Muscle of leg (tissue), 11 donors: Measurements from ENCODE around the gene CNOT2. TPM values are rescaled to one million over a fixed set of nuclear protein-coding genes. Genes with fewer than 3 reads are reported as not detected.

ENCODE experiments used
- DNase-seq: peaks from one replicate; pipeline ENCODE4 v3.0.0; 2013
- H3K27ac ChIP-seq: one replicate; pipeline ENCODE4 v1.5.1; 2013; ENCODE audit warnings: mild to moderate bottlenecking, low read length, control low read depth
- H3K27me3 ChIP-seq: one replicate; pipeline ENCODE4 v1.6.1; 2013; ENCODE audit warnings: low read length; ENCODE audit not compliant: control insufficient read depth, insufficient read depth
- H3K36me3 ChIP-seq: one replicate; pipeline ENCODE4 v1.6.1; 2013; ENCODE audit warnings: low read length; ENCODE audit not compliant: control insufficient read depth, insufficient read depth
- H3K4me1 ChIP-seq: one replicate; pipeline ENCODE4 v1.6.1; 2013; ENCODE audit warnings: low read length; ENCODE audit not compliant: control insufficient read depth, insufficient read depth
- H3K4me3 ChIP-seq: one replicate; pipeline ENCODE4 v1.5.1; 2013; ENCODE audit warnings: low read length, control low read depth
- H3K9me3 ChIP-seq: replicated peaks from 2 replicates; pipeline ENCODE4 v1.6.1; 2013; ENCODE audit warnings: low read depth, low read length; ENCODE audit not compliant: control insufficient read depth
- WGBS: methylation state at CpG from one replicate; pipeline ENCODE4 v1.1.5; 2013; ENCODE audit warnings: missing lambda C conversion rate; ENCODE audit not compliant: insufficient coverage; 5-methylcytosine and 5-hydroxymethylcytosine counted together
- polyA plus RNA-seq, 8 donors: library from polyadenylated mRNA; unstranded; fragments of 120-200 nt; gene quantifications; one replicate each; pipeline versions ENCODE4 v1.2.1 to v1.2.3, GENCODE V29; 2013; ENCODE audit warnings: inconsistent platforms in 1 of 8, low replicate concordance in 1 of 8; ENCODE audit not compliant: insufficient read length in 8 of 8, insufficient read depth in 1 of 8
- total RNA-seq: library from RNA; stranded (reverse); fragments of 120-200 nt; gene quantifications from one replicate; pipeline ENCODE4 v1.2.4, GENCODE V29; 2013

Gene CNOT2
- total and polyA plus RNA-seq, 9 donors: 54.8 to 97.9 (median 78.4) TPM

- Histone ChIP-seq H3K9me3 (no peaks in the 10 kb centered on the region), H3K27me3 (no peaks in the 10 kb centered on the region), H3K4me3 (no peak overlapping the region), H3K36me3 (peaks cover 3% of the 10 kb centered on the region), H3K27ac (no peak overlapping the region), H3K4me1 (no peaks in the 10 kb centered on the region)
- no CpG with 5 or more reads among the region's 4 CpGs for WGBS
- no peak for DNase-seq
These were observed 112.7 kb downstream of the CNOT2 start for GRCh38 chr12:70355972-70356371.

GRCh38 chr12:70359458-70360197 lies 116.4 kb downstream of the CNOT2 start:
- Histone ChIP-seq H3K27me3 (no peaks in the 10 kb centered on the region), H3K4me1 (no peaks in the 10 kb centered on the region), H3K4me3 (no peak overlapping the region), H3K27ac (no peak overlapping the region), H3K9me3 (no peaks in the 10 kb centered on the region), H3K36me3 (peaks cover 2% of the 10 kb centered on the region)
- no CpG with 5 or more reads among the region's 1 CpG for WGBS
- no peak for DNase-seq

- no peak overlapping the region for H3K4me3 ChIP-seq
- no peaks in the 10 kb centered on the region for H3K36me3 ChIP-seq
- no peak for DNase-seq
- no peak overlapping the region for H3K27ac ChIP-seq
- peaks cover 3% of the 10 kb centered on the region for H3K4me1 ChIP-seq
- H3K9me3 ChIP-seq: no peaks in the 10 kb centered on the region
- H3K27me3 ChIP-seq: peaks cover 4% of the 10 kb centered on the region
These were observed 117.0 kb downstream of the CNOT2 start for GRCh38 chr12:70360218-70360617.

GRCh38 chr12:70364695-70365397 lies 121.6 kb downstream of the CNOT2 start:
- no peaks in the 10 kb centered on the region for H3K36me3 ChIP-seq
- peak overlapping the region; percentile 70 for H3K4me3 ChIP-seq
- H3K27me3 ChIP-seq: peaks cover 16% of the 10 kb centered on the region
- no peak overlapping the region for H3K27ac ChIP-seq
- WGBS: 25% methylated on average over 4 of the region's 16 CpGs
- H3K4me1 ChIP-seq: peaks cover 6% of the 10 kb centered on the region
- H3K9me3 ChIP-seq: no peaks in the 10 kb centered on the region
- no peak for DNase-seq

GRCh38 chr12:70365398-70365647 lies 122.1 kb downstream of the CNOT2 start:
- H3K4me1 ChIP-seq: peaks cover 6% of the 10 kb centered on the region
- DNase-seq: no peak
- H3K27ac ChIP-seq: no peak overlapping the region
- H3K36me3 ChIP-seq: no peaks in the 10 kb centered on the region
- no peaks in the 10 kb centered on the region for H3K9me3 ChIP-seq
- H3K27me3 ChIP-seq: peaks cover 16% of the 10 kb centered on the region
- H3K4me3 ChIP-seq: peak overlapping the region; percentile 70
- WGBS: 3% methylated on average over 5 of the region's 6 CpGs

- Histone ChIP-seq H3K4me3 (peak within 1 kb of the TSS; percentile 92), H3K27ac (peak within 1 kb of the TSS; percentile 67), H3K9me3 (no peaks in the 10 kb centered on the region), H3K27me3 (peaks cover 16% of the 10 kb centered on the region), H3K4me1 (peaks cover 6% of the 10 kb centered on the region), H3K36me3 (no peaks in the 10 kb centered on the region)
- DNase-seq: peak; percentile 85
- WGBS: under 1% methylated on average over 79 of the region's 88 CpGs
These were observed 122.7 kb downstream of the CNOT2 start, which contains the start of gene KCNMB4 for GRCh38 chr12:70365648-70366518. KCNMB4 (plus strand) TSS chr12:70366290; CDS start chr12:70366735, 445 bp downstream.

- Histone ChIP-seq H3K4me3 (peak overlapping the region; percentile 92), H3K27ac (peak overlapping the region; percentile 67), H3K36me3 (no peaks in the 10 kb centered on the region), H3K4me1 (peaks cover 6% of the 10 kb centered on the region), H3K9me3 (no peaks in the 10 kb centered on the region), H3K27me3 (peaks cover 16% of the 10 kb centered on the region)
- DNase-seq: peak; percentile 69
- WGBS: under 1% methylated on average over 69 of the region's 69 CpGs
These were observed 123.5 kb downstream of the CNOT2 start for GRCh38 chr12:70366581-70367257.

GRCh38 chr12:70367258-70368141 lies 124.3 kb downstream of the CNOT2 start:
- Histone ChIP-seq H3K4me1 (peaks cover 6% of the 10 kb centered on the region), H3K36me3 (peaks cover 2% of the 10 kb centered on the region), H3K4me3 (peak overlapping the region; percentile 92), H3K9me3 (no peaks in the 10 kb centered on the region), H3K27ac (peak overlapping the region; percentile 67), H3K27me3 (peaks cover 16% of the 10 kb centered on the region)
- WGBS: 0% methylated on average over 10 of the region's 21 CpGs
- peak; percentile 36 for DNase-seq

GRCh38 chr12:70372881-70373280 lies 129.6 kb downstream of the CNOT2 start:
- Histone ChIP-seq H3K36me3 (peaks cover 6% of the 10 kb centered on the region), H3K4me3 (no peak overlapping the region), H3K27ac (no peak overlapping the region), H3K27me3 (no peaks in the 10 kb centered on the region), H3K4me1 (no peaks in the 10 kb centered on the region), H3K9me3 (no peaks in the 10 kb centered on the region)
- WGBS: 93% methylated on average over 1 of the region's 3 CpGs
- no peak for DNase-seq
